ENCODE data around the gene PDCD1.

DNA sequence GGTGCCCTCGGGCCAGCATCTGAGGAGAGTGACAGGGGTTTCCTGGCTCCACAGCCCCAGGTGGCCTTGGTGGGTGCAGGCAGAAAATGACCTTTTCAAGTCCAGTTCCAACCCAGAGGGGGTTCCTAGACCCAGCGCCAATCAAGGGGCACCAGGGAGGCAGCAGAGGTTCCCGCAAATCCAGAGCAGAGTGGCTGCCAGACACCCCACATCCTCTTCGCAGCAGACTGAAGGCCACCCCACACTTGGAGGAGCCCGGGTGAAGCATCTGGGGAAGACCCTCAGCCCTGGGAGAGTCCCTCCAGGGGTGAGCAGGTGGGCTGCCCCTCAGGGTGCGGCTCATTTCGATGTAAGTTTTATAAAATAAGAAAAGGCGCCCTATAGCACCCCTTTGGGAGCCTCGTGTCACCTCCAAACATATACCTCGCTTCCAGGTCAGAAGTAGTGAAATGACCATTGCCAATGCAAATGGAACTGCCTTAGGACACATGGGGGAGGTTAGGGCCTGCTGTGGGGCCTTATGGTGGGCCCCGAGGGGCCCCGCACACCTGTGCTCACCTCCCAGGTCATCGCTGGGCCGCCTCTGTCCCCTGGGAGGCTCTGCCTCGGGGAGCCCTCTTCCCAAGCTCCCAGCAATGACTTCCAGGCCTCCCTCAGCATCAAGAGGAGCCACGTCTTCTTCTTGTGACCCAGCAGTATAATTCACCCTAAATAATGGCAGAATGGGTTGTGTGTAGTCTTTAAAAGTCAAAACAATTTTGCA is 21.8 kb upstream of the PDCD1 start:
- TF ChIP-seq, protein P1, sequence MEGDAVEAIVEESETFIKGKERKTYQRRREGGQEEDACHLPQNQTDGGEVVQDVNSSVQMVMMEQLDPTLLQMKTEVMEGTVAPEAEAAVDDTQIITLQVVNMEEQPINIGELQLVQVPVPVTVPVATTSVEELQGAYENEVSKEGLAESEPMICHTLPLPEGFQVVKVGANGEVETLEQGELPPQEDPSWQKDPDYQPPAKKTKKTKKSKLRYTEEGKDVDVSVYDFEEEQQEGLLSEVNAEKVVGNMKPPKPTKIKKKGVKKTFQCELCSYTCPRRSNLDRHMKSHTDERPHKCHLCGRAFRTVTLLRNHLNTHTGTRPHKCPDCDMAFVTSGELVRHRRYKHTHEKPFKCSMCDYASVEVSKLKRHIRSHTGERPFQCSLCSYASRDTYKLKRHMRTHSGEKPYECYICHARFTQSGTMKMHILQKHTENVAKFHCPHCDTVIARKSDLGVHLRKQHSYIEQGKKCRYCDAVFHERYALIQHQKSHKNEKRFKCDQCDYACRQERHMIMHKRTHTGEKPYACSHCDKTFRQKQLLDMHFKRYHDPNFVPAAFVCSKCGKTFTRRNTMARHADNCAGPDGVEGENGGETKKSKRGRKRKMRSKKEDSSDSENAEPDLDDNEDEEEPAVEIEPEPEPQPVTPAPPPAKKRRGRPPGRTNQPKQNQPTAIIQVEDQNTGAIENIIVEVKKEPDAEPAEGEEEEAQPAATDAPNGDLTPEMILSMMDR (conservative IDR thresholded peaks at IDR 0.05 in 1 of 2, IDR thresholded peaks at IDR 0.05 in 1 of 2; ENCODE audit: low read depth in 1 of 2, low read length in 2 of 2) = no peak
- no peak for TF ChIP-seq EZH2 (IDR thresholded peaks at IDR 0.05; ENCODE audit: low read length, missing control alignments)
